ENCODE data around the gene DYRK1B. TPM values are rescaled to one million over a fixed set of nuclear protein-coding genes. Genes with fewer than 3 reads are reported as not detected.

Gene DYRK1B
- total RNA-seq, 1 experiment from 2014 or later = 11.8 TPM

GRCh38 chr19:39778763-39779162 lies 55.2 kb downstream of the DYRK1B start, which contains the start of gene LEUTX:
LEUTX (plus strand) TSS chr19:39778854; CDS start chr19:39778921, 67 bp downstream.
- POLR2A ChIA-PET = no interaction called here
- DNase-seq (ENCODE audit: unreplicated experiment) = no peak
- TF ChIP-seq, protein P1, sequence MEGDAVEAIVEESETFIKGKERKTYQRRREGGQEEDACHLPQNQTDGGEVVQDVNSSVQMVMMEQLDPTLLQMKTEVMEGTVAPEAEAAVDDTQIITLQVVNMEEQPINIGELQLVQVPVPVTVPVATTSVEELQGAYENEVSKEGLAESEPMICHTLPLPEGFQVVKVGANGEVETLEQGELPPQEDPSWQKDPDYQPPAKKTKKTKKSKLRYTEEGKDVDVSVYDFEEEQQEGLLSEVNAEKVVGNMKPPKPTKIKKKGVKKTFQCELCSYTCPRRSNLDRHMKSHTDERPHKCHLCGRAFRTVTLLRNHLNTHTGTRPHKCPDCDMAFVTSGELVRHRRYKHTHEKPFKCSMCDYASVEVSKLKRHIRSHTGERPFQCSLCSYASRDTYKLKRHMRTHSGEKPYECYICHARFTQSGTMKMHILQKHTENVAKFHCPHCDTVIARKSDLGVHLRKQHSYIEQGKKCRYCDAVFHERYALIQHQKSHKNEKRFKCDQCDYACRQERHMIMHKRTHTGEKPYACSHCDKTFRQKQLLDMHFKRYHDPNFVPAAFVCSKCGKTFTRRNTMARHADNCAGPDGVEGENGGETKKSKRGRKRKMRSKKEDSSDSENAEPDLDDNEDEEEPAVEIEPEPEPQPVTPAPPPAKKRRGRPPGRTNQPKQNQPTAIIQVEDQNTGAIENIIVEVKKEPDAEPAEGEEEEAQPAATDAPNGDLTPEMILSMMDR (IDR thresholded peaks at IDR 0.05; ENCODE audit: unreplicated experiment) = no peak
- Mint-ChIP-seq H3K4me1 (ENCODE audit: insufficient read depth, unreplicated experiment) (no peaks in the 10 kb centered on the region), H3K9me3 (ENCODE audit: unreplicated experiment) (no peaks in the 10 kb centered on the region), H3K27me3 (ENCODE audit: insufficient read depth, unreplicated experiment) (peaks cover 76% of the 10 kb centered on the region), H3K36me3 (ENCODE audit: insufficient read depth, unreplicated experiment) (no peaks in the 10 kb centered on the region), H3K4me3 (ENCODE audit: unreplicated experiment) (no peak within 1 kb of the TSS), H3K27ac (ENCODE audit: low read depth, unreplicated experiment) (no peak within 1 kb of the TSS)
- CTCF ChIA-PET = interaction anchor here (1.0 kb wide), 1 partner anchor 14 kb away, joined by 4 read pairs; no protein-coding TSS in a partner anchor
- no TSS peak for BruUV-seq (replicated peaks)
- intact Hi-C loops (cut with micrococcal nuclease) = no loop called here

Small RNA genes within 50 kb of the gene (microRNA-seq; reads per million reads assigned to microRNA genes)
- gene MIR6719 = not detected

Other genes starting within 250 kb of the DYRK1B start
- gene LGALS13, start 231.6 kb downstream of the DYRK1B start, total RNA-seq (2022) = not detected in 2 replicates
- not detected in 2 replicates for gene LGALS16, start 178.2 kb downstream of the DYRK1B start, total RNA-seq (2022)
- gene LGALS14, start 129.7 kb downstream of the DYRK1B start, total RNA-seq (2022) = not detected in 2 replicates
- gene CLC, start 96.1 kb downstream of the DYRK1B start, total RNA-seq (2022) = not detected in 2 replicates
- gene LEUTX, start 55.3 kb downstream of the DYRK1B start, total RNA-seq (2022) = not detected in 2 replicates
- 355 and 502 TPM in 2 replicates for gene FBL, start 12.2 kb upstream of the DYRK1B start, total RNA-seq (2022)
- 0.37 and 0.96 TPM in 2 replicates for gene FCGBP, start 100.5 kb upstream of the DYRK1B start, total RNA-seq (2022)
- gene PSMC4, start 137.0 kb upstream of the DYRK1B start, total RNA-seq (2022) = 105 and 108 TPM in 2 replicates
- 5.2 and 6.3 TPM in 2 replicates for gene ZNF546, start 162.9 kb upstream of the DYRK1B start, total RNA-seq (2022)
- gene ZNF780B, start 222.1 kb upstream of the DYRK1B start, total RNA-seq (2022) = 10.2 and 12.8 TPM in 2 replicates

Data from MCF 10A (cell line).